ENCODE measurements around the gene MEGF9. TPM values are rescaled to one million over a fixed set of nuclear protein-coding genes. Genes with fewer than 3 reads are reported as not detected.

MEGF9 gene
- total and polyA plus RNA-seq, 7 experiments from 2014 or later = 3.9 to 35.4 (median 11.1) TPM

- CTCF ChIA-PET = no interaction called here
- H3K27ac ChIP-seq (ENCODE audit: low read depth, low read length) = no peak overlapping the region
- no peak overlapping the region for H3K4me3 ChIP-seq (ENCODE audit: low read length)
- POLR2A ChIA-PET = no interaction called here
- peaks cover 0 to 7% of the 10 kb centered on the region in 2 donors for H3K4me1 ChIP-seq (ENCODE audit: control insufficient read depth in 2 of 2, insufficient read depth in 2 of 2, low read length in 2 of 2)
- H3K4me3 Mint-ChIP-seq = no peak overlapping the region
- no peaks in the 10 kb centered on the region for H3K36me3 ChIP-seq (ENCODE audit: control insufficient read depth in 2 of 3, insufficient read depth in 3 of 3, low read length in 3 of 3)
- no peak for DNase-seq
- no peaks in the 10 kb centered on the region for H3K27me3 Mint-ChIP-seq
- peak; percentile 37 for ATAC-seq
- H3K9me3 ChIP-seq (ENCODE audit: control insufficient read depth in 2 of 3, low read length in 3 of 3) = no peaks in the 10 kb centered on the region
- H3K27ac Mint-ChIP-seq = peak overlapping the region in 1 of 9 donors; percentile 13
- H3K36me3 Mint-ChIP-seq = peaks cover 0 to 11% (median 6%) of the 10 kb centered on the region in 5 donors
- H3K27me3 ChIP-seq (ENCODE audit: control insufficient read depth in 2 of 2, insufficient read depth in 2 of 2, low read length in 2 of 2) = no peaks in the 10 kb centered on the region
- H3K4me1 Mint-ChIP-seq = peaks cover 14 to 43% (median 32%) of the 10 kb centered on the region in 7 donors
- no peaks in the 10 kb centered on the region for H3K9me3 Mint-ChIP-seq
- intact Hi-C loops (cut with micrococcal nuclease) = no loop called here
These were observed 21.2 kb downstream of the MEGF9 start for GRCh38 chr9:120692901-120693699.

GRCh38 chr9:120690372-120690771 is 23.9 kb downstream of the MEGF9 start:
- ChIA-PET POLR2A (no interaction called here), CTCF (no interaction called here)
- no peak overlapping the region for H3K4me3 Mint-ChIP-seq
- Histone ChIP-seq H3K4me3 (ENCODE audit: low read length) (no peak overlapping the region), H3K27ac (ENCODE audit: low read depth, low read length) (no peak overlapping the region), H3K4me1 (ENCODE audit: control insufficient read depth in 2 of 2, insufficient read depth in 2 of 2, low read length in 2 of 2) (peaks cover 0 to 7% of the 10 kb centered on the region in 2 donors), H3K36me3 (ENCODE audit: control insufficient read depth in 2 of 3, insufficient read depth in 3 of 3, low read length in 3 of 3) (no peaks in the 10 kb centered on the region), H3K9me3 (ENCODE audit: control insufficient read depth in 2 of 3, low read length in 3 of 3) (no peaks in the 10 kb centered on the region), H3K27me3 (ENCODE audit: control insufficient read depth in 2 of 2, insufficient read depth in 2 of 2, low read length in 2 of 2) (no peaks in the 10 kb centered on the region)
- DNase-seq = no peak
- no peak for ATAC-seq
- intact Hi-C loops (cut with micrococcal nuclease) = no loop called here
- H3K9me3 Mint-ChIP-seq = peaks cover 0 to 1% (median 0%) of the 10 kb centered on the region in 11 donors
- H3K27me3 Mint-ChIP-seq = no peaks in the 10 kb centered on the region
- H3K36me3 Mint-ChIP-seq = peaks cover 4 to 11% (median 5%) of the 10 kb centered on the region in 5 donors
- no peak overlapping the region for H3K27ac Mint-ChIP-seq
- peaks cover 15 to 32% (median 29%) of the 10 kb centered on the region in 7 donors for H3K4me1 Mint-ChIP-seq

- H3K36me3 Mint-ChIP-seq = peaks cover 4 to 12% (median 5%) of the 10 kb centered on the region in 5 donors
- no peaks in the 10 kb centered on the region for H3K9me3 ChIP-seq (ENCODE audit: control insufficient read depth in 2 of 3, low read length in 3 of 3)
- ChIA-PET CTCF (no interaction called here), POLR2A (no interaction called here)
- peaks cover 0 to 1% (median 0%) of the 10 kb centered on the region in 11 donors for H3K9me3 Mint-ChIP-seq
- H3K4me3 Mint-ChIP-seq = no peak overlapping the region
- H3K4me1 ChIP-seq (ENCODE audit: control insufficient read depth in 2 of 2, insufficient read depth in 2 of 2, low read length in 2 of 2) = peaks cover 0 to 7% of the 10 kb centered on the region in 2 donors
- H3K27me3 Mint-ChIP-seq = no peaks in the 10 kb centered on the region
- ATAC-seq = no peak
- peaks cover 18 to 32% (median 27%) of the 10 kb centered on the region in 7 donors for H3K4me1 Mint-ChIP-seq
- H3K27ac ChIP-seq (ENCODE audit: low read depth, low read length) = no peak overlapping the region
- intact Hi-C loops (cut with micrococcal nuclease) = no loop called here
- H3K27ac Mint-ChIP-seq = no peak overlapping the region
- no peaks in the 10 kb centered on the region for H3K36me3 ChIP-seq (ENCODE audit: control insufficient read depth in 2 of 3, insufficient read depth in 3 of 3, low read length in 3 of 3)
- H3K27me3 ChIP-seq (ENCODE audit: control insufficient read depth in 2 of 2, insufficient read depth in 2 of 2, low read length in 2 of 2) = no peaks in the 10 kb centered on the region
- no peak overlapping the region for H3K4me3 ChIP-seq (ENCODE audit: low read length)
- DNase-seq = no peak
These were observed 24.4 kb downstream of the MEGF9 start for GRCh38 chr9:120689860-120690259.

GRCh38 chr9:120688758-120689157 is 25.5 kb downstream of the MEGF9 start:
- peaks cover 4 to 11% (median 5%) of the 10 kb centered on the region in 5 donors for H3K36me3 Mint-ChIP-seq
- H3K27ac Mint-ChIP-seq = no peak overlapping the region
- H3K36me3 ChIP-seq (ENCODE audit: control insufficient read depth in 2 of 3, insufficient read depth in 3 of 3, low read length in 3 of 3) = no peaks in the 10 kb centered on the region
- ATAC-seq (no peak), DNase-seq (no peak)
- H3K9me3 ChIP-seq (ENCODE audit: control insufficient read depth in 2 of 3, low read length in 3 of 3) = no peaks in the 10 kb centered on the region
- no peak overlapping the region for H3K27ac ChIP-seq (ENCODE audit: low read depth, low read length)
- CTCF ChIA-PET = no interaction called here
- peaks cover 0 to 7% of the 10 kb centered on the region in 2 donors for H3K4me1 ChIP-seq (ENCODE audit: control insufficient read depth in 2 of 2, insufficient read depth in 2 of 2, low read length in 2 of 2)
- H3K4me3 ChIP-seq (ENCODE audit: low read length) = no peak overlapping the region
- intact Hi-C loops (cut with micrococcal nuclease) = no loop called here
- H3K9me3 Mint-ChIP-seq = peaks cover 0 to 1% (median 0%) of the 10 kb centered on the region in 11 donors
- H3K4me1 Mint-ChIP-seq = peaks cover 10 to 30% (median 17%) of the 10 kb centered on the region in 7 donors
- H3K27me3 Mint-ChIP-seq = no peaks in the 10 kb centered on the region
- POLR2A ChIA-PET = no interaction called here
- H3K4me3 Mint-ChIP-seq = no peak overlapping the region
- H3K27me3 ChIP-seq (ENCODE audit: control insufficient read depth in 2 of 2, insufficient read depth in 2 of 2, low read length in 2 of 2) = no peaks in the 10 kb centered on the region

- Histone ChIP-seq H3K4me3 (ENCODE audit: low read length) (no peak overlapping the region), H3K27me3 (ENCODE audit: control insufficient read depth in 2 of 2, insufficient read depth in 2 of 2, low read length in 2 of 2) (no peaks in the 10 kb centered on the region), H3K36me3 (ENCODE audit: control insufficient read depth in 2 of 3, insufficient read depth in 3 of 3, low read length in 3 of 3) (no peaks in the 10 kb centered on the region), H3K27ac (ENCODE audit: low read depth, low read length) (no peak overlapping the region), H3K9me3 (ENCODE audit: control insufficient read depth in 2 of 3, low read length in 3 of 3) (no peaks in the 10 kb centered on the region), H3K4me1 (ENCODE audit: control insufficient read depth in 2 of 2, insufficient read depth in 2 of 2, low read length in 2 of 2) (no peaks in the 10 kb centered on the region)
- H3K4me1 Mint-ChIP-seq = peaks cover 0 to 25% (median 10%) of the 10 kb centered on the region in 7 donors
- ATAC-seq (no peak), DNase-seq (no peak)
- peaks cover 0 to 4% (median 0%) of the 10 kb centered on the region in 11 donors for H3K9me3 Mint-ChIP-seq
- H3K36me3 Mint-ChIP-seq = peaks cover 5 to 29% (median 15%) of the 10 kb centered on the region in 5 donors
- CTCF ChIA-PET = no interaction called here
- no peak overlapping the region for H3K4me3 Mint-ChIP-seq
- H3K27me3 Mint-ChIP-seq = no peaks in the 10 kb centered on the region
- intact Hi-C loops (cut with micrococcal nuclease) = no loop called here
- POLR2A ChIA-PET = no interaction called here
- H3K27ac Mint-ChIP-seq = no peak overlapping the region
These were observed 31.1 kb downstream of the MEGF9 start for GRCh38 chr9:120683150-120683549.

GRCh38 chr9:120681121-120681520 is 33.1 kb downstream of the MEGF9 start:
- H3K27ac Mint-ChIP-seq = no peak overlapping the region
- Histone ChIP-seq H3K27me3 (ENCODE audit: control insufficient read depth in 2 of 2, insufficient read depth in 2 of 2, low read length in 2 of 2) (no peaks in the 10 kb centered on the region), H3K4me1 (ENCODE audit: control insufficient read depth in 2 of 2, insufficient read depth in 2 of 2, low read length in 2 of 2) (no peaks in the 10 kb centered on the region), H3K36me3 (ENCODE audit: control insufficient read depth in 2 of 3, insufficient read depth in 3 of 3, low read length in 3 of 3) (no peaks in the 10 kb centered on the region), H3K4me3 (ENCODE audit: low read length) (no peak overlapping the region), H3K9me3 (ENCODE audit: control insufficient read depth in 2 of 3, low read length in 3 of 3) (no peaks in the 10 kb centered on the region), H3K27ac (ENCODE audit: low read depth, low read length) (no peak overlapping the region)
- DNase-seq (no peak), ATAC-seq (no peak)
- H3K9me3 Mint-ChIP-seq = peaks cover 0 to 4% (median 0%) of the 10 kb centered on the region in 11 donors
- no peak overlapping the region for H3K4me3 Mint-ChIP-seq
- intact Hi-C loops (cut with micrococcal nuclease) = no loop called here
- peaks cover 0 to 23% (median 10%) of the 10 kb centered on the region in 7 donors for H3K4me1 Mint-ChIP-seq
- POLR2A ChIA-PET = no interaction called here
- no peaks in the 10 kb centered on the region for H3K27me3 Mint-ChIP-seq
- CTCF ChIA-PET = interaction anchor here (0.7 kb wide), 1 partner anchor 21 kb away, joined by 3 read pairs; no protein-coding TSS in a partner anchor
- H3K36me3 Mint-ChIP-seq = peaks cover 0 to 35% (median 15%) of the 10 kb centered on the region in 5 donors

- ChIA-PET POLR2A (interaction anchor here (0.7 kb wide), 1 partner anchor 439 kb away, joined by 3 read pairs; no protein-coding TSS in a partner anchor), CTCF (no interaction called here)
- no peaks in the 10 kb centered on the region for H3K36me3 ChIP-seq (ENCODE audit: control insufficient read depth in 2 of 3, insufficient read depth in 3 of 3, low read length in 3 of 3)
- DNase-seq (no peak), ATAC-seq (no peak)
- peaks cover 0 to 31% (median 12%) of the 10 kb centered on the region in 5 donors for H3K36me3 Mint-ChIP-seq
- no peaks in the 10 kb centered on the region for H3K27me3 Mint-ChIP-seq
- peaks cover 0 to 20% (median 10%) of the 10 kb centered on the region in 7 donors for H3K4me1 Mint-ChIP-seq
- H3K4me1 ChIP-seq (ENCODE audit: control insufficient read depth in 2 of 2, insufficient read depth in 2 of 2, low read length in 2 of 2) = no peaks in the 10 kb centered on the region
- no peak overlapping the region for H3K4me3 ChIP-seq (ENCODE audit: low read length)
- H3K27me3 ChIP-seq (ENCODE audit: control insufficient read depth in 2 of 2, insufficient read depth in 2 of 2, low read length in 2 of 2) = no peaks in the 10 kb centered on the region
- H3K27ac ChIP-seq (ENCODE audit: low read depth, low read length) = no peak overlapping the region
- H3K9me3 ChIP-seq (ENCODE audit: control insufficient read depth in 2 of 3, low read length in 3 of 3) = no peaks in the 10 kb centered on the region
- intact Hi-C loops (cut with micrococcal nuclease) = no loop called here
- H3K4me3 Mint-ChIP-seq = no peak overlapping the region
- no peak overlapping the region for H3K27ac Mint-ChIP-seq
- peaks cover 0 to 4% (median 0%) of the 10 kb centered on the region in 11 donors for H3K9me3 Mint-ChIP-seq
These were observed 33.7 kb downstream of the MEGF9 start for GRCh38 chr9:120680579-120680978.

Data from naive thymus-derived CD4-positive, alpha-beta T cell (primary cell).